ENCODE results near the gene MCF2L.

The MCF2L gene

GRCh38 chr13:113066746-113067145, 97.7 kb downstream of the MCF2L start:
- Histone ChIP-seq H3K27ac (replicated peaks) (no peak overlapping the region), H3K27me3 (ENCODE audit: insufficient read depth, poor library complexity, severe bottlenecking) (no peaks in the 10 kb centered on the region), H3K4me3 (replicated peaks; ENCODE audit: insufficient read depth, low read length) (no peak overlapping the region)
- TF ChIP-seq POLR2AphosphoS5 (IDR thresholded peaks at IDR 0.05; ENCODE audit: low read depth) (no peak), CTCF (IDR thresholded peaks at IDR 0.05; ENCODE audit: insufficient read depth, low read length) (no peak), REST (IDR thresholded peaks at IDR 0.05; ENCODE audit: insufficient replicate concordance, low read depth) (no peak), GABPA (IDR thresholded peaks at IDR 0.05; ENCODE audit: low read depth) (no peak), SPI1 (IDR thresholded peaks at IDR 0.05; ENCODE audit: borderline replicate concordance, low read depth) (no peak)
- no peak for DNase-seq (ENCODE audit: low read depth in 1 of 2, low spot score in 1 of 2)

GRCh38 chr13:113069861-113070805, 101.1 kb downstream of the MCF2L start:
- TF ChIP-seq POLR2AphosphoS5 (IDR thresholded peaks at IDR 0.05; ENCODE audit: low read depth) (no peak), SPI1 (IDR thresholded peaks at IDR 0.05; ENCODE audit: borderline replicate concordance, low read depth) (no peak), CTCF (IDR thresholded peaks at IDR 0.05; ENCODE audit: insufficient read depth, low read length) (no peak), GABPA (IDR thresholded peaks at IDR 0.05; ENCODE audit: low read depth) (no peak), REST (IDR thresholded peaks at IDR 0.05; ENCODE audit: insufficient replicate concordance, low read depth) (no peak)
- H3K4me3 ChIP-seq (replicated peaks; ENCODE audit: insufficient read depth, low read length), result no peak overlapping the region
- DNase-seq (ENCODE audit: low read depth in 1 of 2, low spot score in 1 of 2), result no peak
- peaks cover 4% of the 10 kb centered on the region for H3K27me3 ChIP-seq (ENCODE audit: insufficient read depth, poor library complexity, severe bottlenecking)
- no peak overlapping the region for H3K27ac ChIP-seq (replicated peaks)

GRCh38 chr13:113070855-113071254, 101.8 kb downstream of the MCF2L start:
- no peak overlapping the region for H3K27ac ChIP-seq (replicated peaks)
- TF ChIP-seq REST (IDR thresholded peaks at IDR 0.05; ENCODE audit: insufficient replicate concordance, low read depth) (no peak), CTCF (IDR thresholded peaks at IDR 0.05; ENCODE audit: insufficient read depth, low read length) (no peak), SPI1 (IDR thresholded peaks at IDR 0.05; ENCODE audit: borderline replicate concordance, low read depth) (no peak), POLR2AphosphoS5 (IDR thresholded peaks at IDR 0.05; ENCODE audit: low read depth) (no peak), GABPA (IDR thresholded peaks at IDR 0.05; ENCODE audit: low read depth) (no peak)
- DNase-seq (ENCODE audit: low read depth in 1 of 2, low spot score in 1 of 2), result peak; percentile 1 to 28
- H3K4me3 ChIP-seq (replicated peaks; ENCODE audit: insufficient read depth, low read length), result no peak overlapping the region
- H3K27me3 ChIP-seq (ENCODE audit: insufficient read depth, poor library complexity, severe bottlenecking), result peaks cover 4% of the 10 kb centered on the region

All from HL-60 (cell line).